MV-4-11 (cell line): Measurements from ENCODE around the gene SVIP.
A peak's percentile ranks its signal among the peaks of the same experiment; 100 is the strongest.

Experiments
- DNase-seq: peaks from one replicate; lab custom pipeline; 2025; lab: John Stamatoyannopoulos, UW

Gene SVIP

GRCh38 chr11:22829231-22830081, at the start of gene SVIP:
SVIP (minus strand) TSS chr11:22829801; CDS start chr11:22829748, 53 bp downstream.
- DNase-seq: peak; percentile 73

GRCh38 chr11:22878604-22879003, 49.0 kb upstream of the SVIP start:
- DNase-seq: no peak

GRCh38 chr11:22878039-22878438, 48.4 kb upstream of the SVIP start:
- no peak for DNase-seq

GRCh38 chr11:22875869-22876473, 46.4 kb upstream of the SVIP start:
- DNase-seq: peak; percentile 78

GRCh38 chr11:22869325-22869724, 39.7 kb upstream of the SVIP start:
- no peak for DNase-seq

- no peak for DNase-seq
Measured at GRCh38 chr11:22860241-22860640, 30.6 kb upstream of the SVIP start, which contains the start of gene CCDC179. CCDC179 (minus strand) TSS chr11:22860474; CDS start chr11:22860421, 53 bp downstream.

GRCh38 chr11:22859756-22860155, 30.2 kb upstream of the SVIP start:
- peak; percentile 50 for DNase-seq

- DNase-seq: no peak
Measured at GRCh38 chr11:22851477-22851876, 21.9 kb upstream of the SVIP start.

GRCh38 chr11:22846726-22847125, 17.1 kb upstream of the SVIP start:
- no peak for DNase-seq

GRCh38 chr11:22832315-22833015, 2.9 kb upstream of the SVIP start:
- DNase-seq: no peak

- no peak for DNase-seq
Measured at GRCh38 chr11:22830082-22830414, 447 bp upstream of the SVIP start.

- no peak for DNase-seq
Measured at GRCh38 chr11:22828373-22828772, 1.2 kb downstream of the SVIP start.

GRCh38 chr11:22822203-22822602, 7.4 kb downstream of the SVIP start:
- no peak for DNase-seq

- no peak for DNase-seq
Measured at GRCh38 chr11:22809893-22810292, 19.7 kb downstream of the SVIP start.

GRCh38 chr11:22808571-22809197, 20.9 kb downstream of the SVIP start:
- DNase-seq: no peak

- peak; percentile 87 for DNase-seq
Measured at GRCh38 chr11:22807855-22808570, 21.6 kb downstream of the SVIP start.

GRCh38 chr11:22807391-22807790, 22.2 kb downstream of the SVIP start:
- no peak for DNase-seq

- no peak for DNase-seq
Measured at GRCh38 chr11:22802861-22803260, 26.7 kb downstream of the SVIP start.

- DNase-seq: no peak
Measured at GRCh38 chr11:22800482-22800881, 29.1 kb downstream of the SVIP start.

- no peak for DNase-seq
Measured at GRCh38 chr11:22798901-22799300, 30.7 kb downstream of the SVIP start.

GRCh38 chr11:22797047-22797446, 32.6 kb downstream of the SVIP start:
- DNase-seq: no peak

GRCh38 chr11:22795914-22796313, 33.7 kb downstream of the SVIP start:
- no peak for DNase-seq
